Psoas muscle (tissue), 8 donors: ENCODE results near the gene CD46. TPM values are rescaled to one million over a fixed set of nuclear protein-coding genes. Genes with fewer than 3 reads are reported as not detected.
"Not testable (repeated sequence)": the region's sequence is repeated elsewhere in the genome, so short reads cannot be mapped to it uniquely, and the experiment has no call there.

Experiments used
- ATAC-seq, 4 donors: fragments of 200-7000 bp; cut with Tn5 transposase; one replicate each; pipeline ENCODE4 v1.9.1; 2020; ENCODE audit warnings: moderate library complexity in 3 of 4, mild to moderate bottlenecking in 2 of 4
- DNase-seq, 2 donors: peaks; one replicate each; pipeline ENCODE4 v3.0.0-alpha.2; 2020
- H3K27ac ChIP-seq: fragments of 200-600 bp; one replicate; pipeline ENCODE4 v1.8.0; 2022
- H3K27me3 ChIP-seq, 3 donors: fragments of 200-600 bp in 1 of 3; one replicate each; pipeline versions ENCODE4 v1.6.1 to v1.8.0; 2013 to 2022; ENCODE audit warnings: low read length in 2 of 3, mild to moderate bottlenecking in 2 of 3, moderate library complexity in 1 of 3; ENCODE audit not compliant: insufficient read depth in 3 of 3
- H3K36me3 ChIP-seq, 2 donors: fragments of 200-600 bp in 1 of 2; one replicate each; pipeline versions ENCODE4 v1.6.1 to v1.8.0; 2013 to 2022; ENCODE audit warnings: low read depth in 1 of 2, mild to moderate bottlenecking in 1 of 2, moderate library complexity in 1 of 2; ENCODE audit not compliant: insufficient read depth in 1 of 2
- H3K4me1 ChIP-seq: fragments of 200-600 bp; one replicate; pipeline ENCODE4 v1.8.0; 2022
- H3K4me3 ChIP-seq: fragments of 200-600 bp; one replicate; pipeline ENCODE4 v1.8.0; 2022; ENCODE audit warnings: mild to moderate bottlenecking
- H3K9me3 ChIP-seq: fragments of 200-600 bp; one replicate; pipeline ENCODE4 v1.8.0; 2022
- CTCF ChIP-seq: fragments of 200-600 bp; IDR thresholded peaks from one replicate; pipeline ENCODE4 v1.8.0; 2022; ENCODE audit warnings: antibody characterized with exemption
- WGBS, 3 donors: extraction: QIAGEN DNeasy Blood & Tissue Kit; methylation state at CpG; one replicate each; pipeline versions ENCODE4 v1.1.6 to v1.1.7; 2013; 5-methylcytosine and 5-hydroxymethylcytosine counted together
- intact Hi-C, 2 donors: fragments of 100-400 bp; cut with DNase I; formaldehyde crosslinking; loops; one replicate each; pipeline versions ENCODE4 v1.11.0 to v1.14.2; 2022
- polyA plus RNA-seq, 3 donors: library from polyadenylated mRNA; stranded (reverse); fragments of 200-250 nt; gene quantifications; one replicate each; pipeline ENCODE4 v1.2.3, GENCODE V29; 2013
- total RNA-seq, 4 donors: library from RNA; stranded (reverse); fragmentation: NEBNext Ultra II Directional in 2 of 4; extraction: Animal tissue kit (Norgen Biotek cat#: 25700) in 2 of 4; gene quantifications; one replicate each; pipeline versions ENCODE4 v1.2.1 to v1.2.4, GENCODE V29; 2021 to 2023
- donor health status: healthy with polysubstance abuse.
- donor health status: DM: no; HTN: no; CAD: no; lungs with moderate emphysema.
- donor health status: Bipolar disorder and iron deficiency.
- donor health status: healthy.
- donor health status: DM: yes; HTN: yes; CAD: no.
- donor health status: DM: no; HTN: no; CAD: no.
- donor health status: DM: no; HTN: no; CAD: no.
- donor health status: DM: yes; HTN: yes; CAD: no.

CD46 gene
- total and polyA plus RNA-seq, 7 donors, result 33.9 to 66.3 (median 44.1) TPM

GRCh38 chr1:207747627-207748492 lies 4.0 kb upstream of the CD46 start:
- WGBS, 3 donors, result 90 to 93% (median 90%) methylated on average over 15 of the region's 15 CpGs
- ATAC-seq (no peak), DNase-seq (no peak)
- Histone ChIP-seq H3K4me3 (no peak overlapping the region), H3K36me3 (no peaks in the 10 kb centered on the region), H3K27ac (no peak overlapping the region), H3K4me1 (peaks cover 10% of the 10 kb centered on the region), H3K9me3 (no peaks in the 10 kb centered on the region), H3K27me3 (no peaks in the 10 kb centered on the region)
- intact Hi-C loops, result no loop called here
- no peak for TF ChIP-seq CTCF

GRCh38 chr1:207748737-207749528 lies 2.9 kb upstream of the CD46 start:
- no peak overlapping the region for H3K4me3 ChIP-seq
- H3K27me3 ChIP-seq, result no peaks in the 10 kb centered on the region
- intact Hi-C loops, result no loop called here
- DNase-seq (no peak), ATAC-seq (no peak)
- no peaks in the 10 kb centered on the region for H3K36me3 ChIP-seq
- TF ChIP-seq CTCF, result no peak
- 33 to 41% (median 34%) methylated on average over 2 of the region's 2 CpGs for WGBS, 3 donors
- H3K4me1 ChIP-seq, result peaks cover 19% of the 10 kb centered on the region
- no peaks in the 10 kb centered on the region for H3K9me3 ChIP-seq
- no peak overlapping the region for H3K27ac ChIP-seq

DNA sequence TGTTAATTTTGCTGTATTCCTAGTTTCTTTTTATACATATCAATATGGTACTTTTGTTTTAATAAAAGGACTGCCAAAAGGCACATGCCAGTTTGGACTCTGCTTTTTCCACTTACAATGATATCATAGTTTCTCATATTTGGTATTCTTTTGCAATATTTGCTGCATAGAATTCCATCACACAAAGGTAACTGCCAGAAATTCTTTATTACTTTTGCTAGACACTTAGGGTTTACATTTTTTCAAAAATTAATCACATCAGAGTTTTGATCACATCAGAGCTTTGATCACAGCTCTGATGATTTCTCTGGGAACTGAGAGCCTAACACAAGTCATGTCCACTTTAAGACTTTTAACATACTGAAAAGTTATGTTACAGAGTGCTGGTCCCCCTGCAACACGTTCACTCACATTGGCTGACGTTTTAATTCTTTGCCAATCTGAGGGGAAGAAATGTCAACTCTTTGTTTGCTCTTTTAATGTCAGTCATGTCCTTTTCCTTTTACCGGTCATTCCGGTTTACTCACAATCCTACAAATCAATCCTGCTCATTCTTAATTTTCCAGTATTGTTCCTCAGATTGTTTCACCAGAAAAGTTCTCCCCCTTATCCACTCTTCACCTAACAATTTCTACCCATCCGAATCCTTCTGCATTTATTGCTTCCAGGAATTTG lies 1.1 kb upstream of the CD46 start:
- Histone ChIP-seq H3K4me3 (peak overlapping the region; percentile 76), H3K27ac (peak overlapping the region; percentile 78), H3K4me1 (peaks cover 36% of the 10 kb centered on the region), H3K27me3 (no peaks in the 10 kb centered on the region), H3K36me3 (no peaks in the 10 kb centered on the region), H3K9me3 (no peaks in the 10 kb centered on the region)
- 49 to 63% (median 57%) methylated on average over 5 of the region's 5 CpGs for WGBS, 3 donors
- intact Hi-C loops, result loop anchor here in 1 of 2 donors (5.0 kb wide), 1 partner anchor 47 kb away; no protein-coding TSS in a partner anchor
- DNase-seq (no peak), ATAC-seq (no peak)
- TF ChIP-seq CTCF, result no peak

DNA sequence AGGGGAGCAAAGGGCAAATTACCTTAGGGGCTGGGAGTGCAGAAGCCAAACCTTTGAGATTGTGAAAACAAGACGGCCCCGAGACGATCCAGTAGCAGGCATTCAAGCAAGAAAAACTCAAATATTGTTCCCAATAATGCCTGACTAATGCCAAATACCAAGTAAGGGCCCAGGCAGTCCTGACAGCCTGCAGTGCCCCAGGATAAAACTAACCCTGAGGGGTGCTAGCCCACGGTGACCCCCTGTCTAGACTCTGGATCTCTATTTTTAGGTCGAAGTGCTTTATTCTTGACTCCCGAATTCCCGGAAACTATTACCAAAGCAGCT lies 428 bp upstream of the CD46 start:
- peak overlapping the region; percentile 76 for H3K4me3 ChIP-seq
- H3K27ac ChIP-seq, result peak overlapping the region; percentile 78
- peaks cover 41% of the 10 kb centered on the region for H3K4me1 ChIP-seq
- not testable (repeated sequence) for H3K27me3 ChIP-seq, H3K9me3 ChIP-seq, H3K36me3 ChIP-seq, DNase-seq
- intact Hi-C loops, result loop anchor here in 1 of 2 donors (5.0 kb wide), 1 partner anchor 46 kb away; no protein-coding TSS in a partner anchor
- 4 to 8% (median 5%) methylated on average over 7 of the region's 7 CpGs for WGBS, 3 donors
- peak in 1 of 4 donors; percentile 5 for ATAC-seq
